Effector CD4-positive, alpha-beta T cell (primary cell): Measurements from ENCODE around the gene RNU1-2.
"Not testable (repeated sequence)": the region's sequence is repeated elsewhere in the genome, so short reads cannot be mapped to it uniquely, and the experiment has no call there.

Source experiments
- DNase-seq: peaks from one replicate; pipeline ENCODE4 v3.0.0-alpha.2; 2020

RNU1-2 gene

DNA sequence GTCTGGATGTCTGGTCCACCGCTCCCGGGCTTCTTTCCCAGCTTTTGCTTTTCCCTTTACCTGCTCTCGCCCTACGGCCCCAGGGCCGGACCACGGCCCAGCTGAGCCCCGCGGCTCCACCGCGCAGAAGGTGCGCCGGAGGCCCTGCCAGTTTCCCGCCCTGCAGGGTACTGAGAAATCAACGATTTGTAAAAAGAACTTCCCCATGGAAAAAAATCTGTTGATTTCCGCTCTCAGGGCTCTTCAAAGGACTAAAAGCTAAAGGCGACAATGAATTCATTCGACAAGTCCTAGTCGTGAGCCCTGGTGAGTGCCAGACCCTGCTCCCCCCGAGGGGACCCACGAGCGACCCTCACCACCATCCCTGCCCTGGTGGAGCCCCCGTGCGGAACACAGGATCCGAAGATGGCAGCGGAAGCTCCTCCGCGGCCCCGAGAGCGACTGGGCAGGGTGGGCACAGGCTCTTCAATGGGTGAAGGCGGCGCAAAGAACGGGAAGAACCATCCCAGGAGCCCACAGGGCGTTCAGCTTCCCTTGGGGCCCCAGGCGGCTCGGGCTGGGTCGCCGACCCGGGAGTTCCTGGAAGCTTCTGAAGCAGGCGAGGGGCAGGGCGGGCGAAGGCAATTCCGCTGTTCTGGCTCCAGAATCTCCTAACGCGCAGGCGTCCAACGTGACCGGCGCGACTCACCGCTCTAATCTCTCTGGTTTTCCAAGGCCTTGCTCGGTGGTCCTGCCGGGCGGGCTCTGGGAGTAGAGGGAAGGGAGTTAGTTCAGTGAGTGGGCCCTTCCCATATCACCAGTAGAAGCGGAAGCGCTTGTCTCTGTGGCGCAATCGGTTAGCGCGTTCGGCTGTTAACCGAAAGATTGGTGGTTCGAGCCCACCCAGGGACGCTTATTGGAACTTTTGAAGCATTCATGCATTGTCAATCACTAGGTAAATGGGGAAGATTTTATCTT is 6.6 kb upstream of the RNU1-2 start:
- DNase-seq, result peak; percentile 44

DNA sequence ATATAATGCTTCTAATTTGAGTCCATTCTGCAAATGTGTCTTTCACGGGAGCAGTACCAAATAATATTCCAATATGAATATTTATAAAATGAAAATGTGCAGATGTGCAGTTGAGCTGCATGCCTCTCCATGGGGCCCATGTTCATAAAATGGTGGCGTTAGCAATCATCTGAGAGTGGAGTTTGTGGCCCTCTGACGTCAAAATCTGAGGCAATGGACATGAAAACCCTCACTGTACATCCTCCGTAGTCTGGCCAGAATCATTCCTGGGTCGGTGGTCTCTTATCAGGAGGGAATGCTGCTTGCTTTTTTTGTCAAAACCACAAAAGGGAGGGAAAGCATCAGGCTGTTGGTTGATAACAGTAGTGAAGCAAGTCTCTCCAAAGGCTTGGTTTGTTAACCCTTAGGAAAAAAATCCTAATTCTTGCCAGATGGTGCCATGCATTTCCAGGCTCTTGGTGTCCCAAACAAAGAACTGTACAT is 5.2 kb upstream of the RNU1-2 start:
- DNase-seq, result not testable (repeated sequence)

DNA sequence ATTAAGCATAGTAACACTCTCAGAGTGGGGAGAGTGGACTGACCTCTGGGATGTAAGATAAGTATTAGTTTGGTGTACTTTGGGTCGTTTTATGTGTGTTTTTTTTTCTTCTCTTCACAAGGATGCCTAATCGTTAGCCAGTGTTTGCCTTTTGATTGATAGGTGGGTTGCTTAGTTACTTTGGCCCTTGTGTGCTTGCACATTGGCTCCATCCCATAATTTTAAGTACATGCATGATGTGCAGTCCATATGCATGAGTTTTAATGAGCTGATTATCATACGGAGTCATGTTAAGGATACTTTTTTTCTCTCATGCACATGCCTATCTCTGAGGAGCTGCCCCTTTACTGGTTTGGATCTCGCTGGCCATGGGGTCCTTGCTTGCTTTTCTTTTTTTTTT is 4.7 kb upstream of the RNU1-2 start:
- not testable (repeated sequence) for DNase-seq

DNA sequence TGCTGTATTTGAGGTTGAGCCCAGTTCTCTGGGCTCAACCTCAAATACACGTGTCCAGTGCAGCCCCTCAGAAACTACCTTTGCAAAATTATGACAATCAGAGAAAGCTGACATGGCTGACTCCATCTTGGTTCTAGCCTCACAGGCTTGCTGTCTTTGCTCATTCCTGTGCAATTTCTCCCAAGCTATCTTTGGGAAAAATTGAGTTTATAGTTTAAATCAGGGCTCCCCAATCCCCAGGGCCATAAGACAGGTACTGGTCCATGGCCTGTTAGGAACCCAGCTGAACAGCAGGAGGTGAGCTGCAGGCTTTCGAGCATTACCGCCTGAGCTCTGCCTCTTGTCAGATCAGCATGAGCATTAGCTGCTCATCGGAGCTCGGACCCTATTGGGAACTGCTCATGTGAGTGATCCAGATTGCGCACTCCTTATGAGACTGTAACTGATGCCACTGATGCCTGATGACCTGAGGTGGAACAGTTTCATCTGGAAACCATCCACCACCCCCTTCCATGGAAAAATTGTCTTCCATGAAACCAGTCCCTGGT is 2.7 kb upstream of the RNU1-2 start:
- not testable (repeated sequence) for DNase-seq

DNA sequence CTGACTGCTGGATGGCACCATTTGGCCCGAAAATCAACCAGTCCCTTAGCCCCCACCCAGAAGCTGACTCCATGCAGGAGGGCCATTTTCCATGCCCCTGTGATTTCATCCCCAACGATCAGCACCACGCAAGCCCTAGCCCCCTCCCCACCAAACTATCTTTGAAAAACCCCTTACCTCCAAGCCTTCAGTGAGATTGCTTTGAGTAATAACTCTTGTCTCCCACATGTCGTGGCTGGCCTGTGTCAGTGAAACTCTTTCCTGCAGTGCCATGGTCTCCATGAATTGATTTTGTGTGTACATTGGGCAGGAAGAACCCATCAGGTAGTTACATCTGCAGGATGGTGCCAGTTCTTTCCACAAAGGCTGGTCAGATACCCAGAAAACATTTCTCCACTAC is 2.0 kb upstream of the RNU1-2 start:
- DNase-seq, result not testable (repeated sequence)

DNA sequence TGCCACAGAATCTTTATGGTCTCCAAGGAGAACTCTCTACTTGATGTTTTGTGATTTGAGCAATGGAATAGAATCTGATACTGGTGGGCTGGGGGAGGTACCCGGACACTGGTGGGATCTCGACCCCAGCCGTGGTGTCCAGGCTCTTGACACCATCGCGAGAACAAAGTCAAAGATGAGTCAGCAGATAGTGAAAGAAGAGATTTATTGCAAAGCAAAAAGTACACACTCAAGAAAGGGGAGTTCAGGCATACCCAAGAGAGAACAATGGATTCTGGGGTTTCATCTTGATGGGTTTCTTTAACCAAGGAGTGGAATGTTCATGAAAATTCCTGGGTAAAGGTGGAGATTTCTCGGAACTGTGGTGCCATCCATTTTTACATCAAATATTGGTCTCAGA is 1.4 kb upstream of the RNU1-2 start:
- not testable (repeated sequence) for DNase-seq

DNA sequence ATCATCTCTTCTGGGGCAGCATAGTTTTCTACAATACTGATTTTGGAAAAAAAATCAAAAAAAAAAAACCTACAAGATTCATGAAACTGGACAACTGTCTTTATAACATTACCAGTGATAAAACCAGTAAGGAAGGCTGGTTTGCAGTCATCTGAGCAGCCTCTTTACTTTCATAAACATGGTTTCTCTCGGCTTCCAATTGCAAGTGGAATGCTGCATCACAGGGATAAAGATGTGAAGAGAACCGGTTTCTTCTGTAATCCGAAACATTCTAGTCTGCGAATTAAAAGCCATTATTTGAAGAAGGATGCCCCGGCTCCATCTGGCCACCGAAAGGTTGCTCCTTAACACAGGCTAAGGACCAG is 565 bp upstream of the RNU1-2 start:
- not testable (repeated sequence) for DNase-seq

DNA sequence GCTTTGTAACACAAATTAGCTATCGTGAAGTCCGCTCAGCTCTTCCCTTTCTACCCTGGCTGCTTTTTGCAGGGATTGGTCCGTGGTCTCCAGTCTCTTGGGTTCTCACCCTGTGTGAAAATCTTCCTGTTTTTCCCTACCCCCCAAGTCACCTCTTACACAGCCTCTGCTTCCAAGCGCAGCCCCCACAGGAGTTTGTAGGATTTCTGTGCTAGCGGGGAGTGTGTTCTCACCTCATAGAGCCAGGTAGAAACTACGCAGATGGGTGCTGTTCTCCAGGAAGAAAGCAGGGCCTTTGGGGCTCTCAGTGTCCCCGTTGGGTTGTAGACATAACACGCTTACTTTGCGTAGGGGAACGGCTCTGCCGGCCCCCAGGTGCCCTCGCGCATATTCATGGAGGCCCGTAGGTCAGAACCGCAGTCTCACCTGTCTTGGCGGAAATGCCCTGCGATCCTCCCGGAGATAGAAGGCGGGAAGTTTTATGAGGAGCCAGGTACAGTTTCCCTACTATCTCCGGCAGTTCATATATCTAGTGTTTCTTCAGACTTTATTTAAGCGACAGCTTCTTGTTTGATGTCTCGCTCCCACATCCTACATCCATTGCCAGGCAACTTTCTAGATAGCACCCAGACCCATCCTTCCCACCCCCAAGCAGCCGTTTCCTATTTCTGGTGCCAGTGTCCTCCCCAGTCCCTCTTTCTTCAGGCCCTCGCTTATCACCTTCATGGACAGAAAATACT is 706 bp downstream of the RNU1-2 start:
- not testable (repeated sequence) for DNase-seq

DNA sequence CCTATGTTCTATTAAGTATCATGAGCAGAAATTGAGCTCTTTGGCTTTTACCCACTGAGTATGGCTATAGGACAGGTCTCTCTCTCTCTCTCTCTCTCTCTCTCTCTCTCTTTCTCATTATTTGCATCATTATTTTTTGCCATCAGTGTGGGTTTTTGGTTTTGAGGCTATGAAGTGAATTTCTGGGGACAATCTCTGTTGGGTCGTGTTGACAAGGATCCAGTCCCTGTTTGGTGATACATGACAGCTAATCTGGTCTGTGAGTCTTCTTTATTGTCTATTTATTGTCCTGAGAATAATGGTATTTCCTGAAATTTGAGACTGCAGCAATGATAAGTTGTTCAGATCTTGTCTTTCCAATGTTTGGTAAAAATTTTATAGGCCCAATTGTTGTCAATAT is 1.9 kb downstream of the RNU1-2 start:
- not testable (repeated sequence) for DNase-seq

DNA sequence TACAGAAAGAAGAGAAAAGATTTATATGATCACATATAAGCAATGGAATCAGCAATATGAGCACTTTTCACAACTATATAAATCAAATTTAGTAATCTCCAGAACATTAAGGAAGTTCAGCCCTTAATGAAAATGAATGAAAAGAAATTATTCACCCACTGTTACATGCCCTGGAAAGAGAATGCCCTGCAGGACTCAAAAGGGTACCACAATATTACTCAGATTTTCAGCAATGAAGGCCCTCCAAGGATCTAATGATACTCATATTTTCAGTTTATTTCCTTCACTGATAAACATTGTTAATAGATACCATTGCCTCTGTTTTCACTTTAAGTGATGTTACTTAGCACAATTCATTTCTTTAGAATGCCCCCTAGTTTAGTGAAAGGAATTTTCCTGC is 2.5 kb downstream of the RNU1-2 start:
- not testable (repeated sequence) for DNase-seq

DNA sequence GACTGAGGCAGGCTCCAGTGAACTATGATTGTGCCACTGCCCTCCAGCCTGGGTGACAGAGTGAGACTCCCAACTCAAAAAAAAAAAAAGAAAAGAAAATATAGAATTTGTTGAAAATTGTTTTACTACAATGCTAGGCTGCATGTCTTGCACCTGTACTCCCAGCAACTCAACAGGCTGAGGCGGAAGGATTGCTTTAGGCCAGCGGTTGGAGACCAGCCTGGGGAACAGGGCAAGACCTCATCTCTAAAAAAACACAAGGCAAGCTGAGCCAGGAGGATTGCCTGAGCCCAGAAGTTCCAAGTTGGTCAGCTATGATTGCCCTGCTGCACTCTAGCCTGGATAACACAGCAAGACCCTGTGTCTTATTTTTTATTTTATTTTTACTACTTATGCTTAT is 3.2 kb downstream of the RNU1-2 start:
- not testable (repeated sequence) for DNase-seq

DNA sequence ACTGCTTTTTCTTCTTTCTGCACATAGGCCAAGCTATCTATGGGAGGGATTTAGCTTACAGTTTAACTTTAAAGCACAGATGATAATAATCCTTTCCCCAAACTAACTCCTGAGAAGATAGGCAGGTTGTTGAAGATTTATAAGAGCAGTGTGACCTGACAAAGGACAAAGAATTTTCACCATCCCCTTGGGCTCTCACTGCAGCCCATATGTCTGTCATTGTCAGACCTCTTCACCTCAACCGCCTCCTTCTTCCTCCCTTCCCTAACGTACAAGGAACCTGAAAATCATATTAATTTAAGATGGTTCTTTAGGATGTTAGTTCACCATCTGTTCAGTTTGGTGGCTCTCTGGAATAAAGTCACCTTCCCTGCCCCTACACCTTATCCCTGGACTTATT is 5.0 kb downstream of the RNU1-2 start:
- DNase-seq, result no peak

DNA sequence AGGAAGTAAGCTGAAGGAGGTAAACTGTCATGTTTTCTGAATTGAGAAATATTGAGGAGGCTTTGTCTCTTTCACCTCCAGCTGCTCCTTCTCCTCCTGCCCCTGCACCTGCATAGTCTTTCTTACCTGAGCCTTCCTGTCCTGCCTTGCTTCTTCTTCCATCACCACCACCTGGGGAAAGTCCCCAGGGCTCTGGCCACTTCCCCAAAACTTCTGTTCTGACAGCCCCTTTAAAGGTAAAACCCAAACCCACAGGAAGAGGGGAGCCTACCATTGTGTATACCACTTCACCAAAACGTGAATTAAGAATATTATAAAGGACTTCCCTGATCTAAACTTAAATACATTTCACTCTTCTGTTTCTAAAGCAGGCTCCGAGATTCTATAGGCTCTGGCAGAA is 5.6 kb downstream of the RNU1-2 start:
- not testable (repeated sequence) for DNase-seq

DNA sequence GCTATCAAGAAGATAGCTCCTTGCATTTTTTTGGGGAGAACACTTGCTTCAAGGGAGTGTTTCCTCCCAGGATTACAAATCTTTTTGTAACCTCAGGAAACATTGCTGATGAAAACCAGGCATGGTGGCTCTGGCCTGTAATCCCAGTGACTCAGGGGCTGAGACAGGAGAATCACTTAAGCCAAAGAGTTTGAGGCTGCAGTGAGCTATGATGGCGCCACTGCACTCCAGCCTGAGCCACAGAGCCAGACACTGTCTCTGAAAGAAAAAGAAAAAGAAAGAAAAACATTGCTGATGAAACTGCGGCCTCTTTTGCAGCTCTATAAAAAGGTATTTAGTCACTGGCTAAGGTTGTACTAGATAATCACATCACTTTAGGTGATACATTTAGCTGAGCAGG is 7.3 kb downstream of the RNU1-2 start:
- no peak for DNase-seq

DNA sequence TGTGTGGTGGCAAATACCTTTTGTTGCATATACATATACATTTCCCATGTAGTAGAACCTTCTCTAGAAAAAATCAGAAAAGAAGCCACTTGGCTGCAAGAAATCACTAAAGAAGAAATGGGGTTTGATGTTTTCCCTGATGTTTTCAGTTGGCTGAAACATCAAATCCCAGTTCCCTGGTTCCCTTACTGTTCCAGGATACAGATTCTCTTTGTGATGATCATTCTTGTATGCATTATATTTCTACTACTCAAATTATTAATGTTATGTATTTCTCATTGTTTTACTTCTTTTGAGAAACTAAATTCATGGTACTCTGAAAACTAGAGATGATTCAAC is 7.6 kb downstream of the RNU1-2 start:
- no peak for DNase-seq

DNA sequence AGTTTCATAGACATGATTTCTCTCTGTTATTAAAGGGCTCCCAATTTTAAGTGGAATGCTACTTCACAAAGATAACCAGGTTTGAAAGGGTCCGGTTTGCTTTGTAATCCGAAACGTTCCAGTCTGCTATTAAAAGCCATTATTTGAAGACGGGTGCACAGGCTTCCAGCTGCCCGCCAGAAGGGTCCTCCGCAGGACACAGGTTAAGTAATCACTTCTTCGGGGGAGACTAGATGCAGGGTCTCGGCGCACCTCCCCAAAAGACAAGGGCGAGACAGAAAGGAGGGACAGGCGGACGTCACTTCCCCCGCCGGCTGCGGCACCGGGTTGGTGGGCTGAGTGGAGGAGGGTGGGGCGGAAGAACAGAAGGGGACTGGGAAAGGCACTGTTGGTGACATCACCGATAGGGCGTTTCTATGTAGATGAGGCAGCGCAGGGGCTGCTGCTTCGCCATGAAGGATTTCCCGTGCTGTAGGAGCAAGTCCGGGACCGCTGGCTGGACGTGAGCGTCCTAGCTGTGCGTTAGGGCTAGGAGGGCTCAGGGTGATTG is 8.9 kb downstream of the RNU1-2 start:
- DNase-seq, result peak; percentile 100

DNA sequence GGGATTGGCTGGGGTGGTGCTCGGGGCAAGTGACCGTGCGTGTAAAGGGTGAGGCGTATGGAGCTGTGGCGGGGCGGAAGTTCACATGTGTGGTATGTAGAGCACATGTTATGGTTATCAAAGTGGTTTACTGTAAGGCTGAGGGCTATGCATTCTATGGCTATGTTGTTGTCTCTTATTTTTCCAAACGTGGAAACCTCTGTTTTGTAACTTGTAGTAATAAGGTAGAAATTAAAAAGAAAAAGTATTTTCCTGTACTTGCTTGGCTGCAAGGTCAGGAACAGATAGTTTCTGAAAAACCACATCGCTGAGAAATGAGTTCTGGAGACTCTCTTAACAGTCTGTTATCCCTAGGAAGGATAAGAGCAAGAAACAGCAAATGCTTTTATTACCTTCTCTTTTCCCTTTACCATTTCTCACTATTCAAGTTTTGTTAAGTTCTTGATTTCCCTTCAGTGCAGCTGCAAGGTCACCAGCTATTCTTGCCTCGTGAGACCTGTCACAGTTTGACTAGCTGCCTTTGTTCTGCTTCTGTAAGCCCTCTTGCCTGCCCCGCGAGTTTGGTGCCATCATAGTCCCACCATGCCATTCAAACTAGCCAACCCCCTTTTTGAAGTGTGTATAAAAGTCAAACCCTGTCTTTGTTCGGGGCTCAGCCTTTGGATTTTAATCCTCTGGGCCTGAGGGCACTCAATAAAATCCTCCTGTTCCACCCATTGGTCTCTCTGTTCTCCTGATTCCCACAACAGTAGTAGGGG is 9.5 kb downstream of the RNU1-2 start:
- DNase-seq, result no peak

DNA sequence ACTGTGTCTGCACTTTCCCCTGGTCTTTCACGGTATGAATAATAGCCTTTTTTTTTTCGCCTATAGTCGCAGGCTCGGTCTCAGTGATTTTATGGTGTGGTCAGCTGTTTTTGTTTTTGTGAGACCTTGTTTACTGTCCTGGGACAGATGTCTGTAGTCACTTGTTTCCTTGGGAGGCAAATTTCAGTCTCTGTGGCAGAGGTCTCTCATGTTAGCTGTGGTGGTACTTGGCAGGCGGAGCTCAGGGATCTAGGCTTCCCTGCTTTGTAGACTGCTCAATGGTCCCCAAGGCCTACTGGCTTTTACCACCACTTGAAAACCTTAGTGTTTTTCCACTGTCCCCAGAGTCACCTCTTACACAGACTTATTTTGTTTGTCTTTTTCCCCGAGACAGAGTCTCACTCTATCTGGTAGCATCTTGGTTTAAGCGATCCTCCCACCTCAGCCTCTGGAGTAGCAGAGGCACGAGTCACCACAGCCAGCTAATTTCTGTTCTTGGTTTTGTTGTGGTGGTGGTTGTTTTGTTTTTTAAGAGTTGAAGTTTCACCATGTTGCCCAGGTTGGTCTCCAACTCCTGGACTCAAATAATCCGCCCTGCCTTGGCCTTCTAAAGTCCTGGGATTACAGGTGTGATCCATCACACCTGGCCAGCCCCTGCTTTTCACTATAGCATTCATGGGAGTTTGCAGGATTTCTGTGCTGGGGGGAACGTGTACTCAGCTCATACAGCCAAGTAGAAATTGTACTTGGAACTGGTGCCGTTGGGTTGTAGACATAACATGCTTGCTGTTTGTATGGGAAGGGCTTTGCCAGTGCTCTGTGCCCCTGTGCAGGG is 10.3 kb downstream of the RNU1-2 start:
- no peak for DNase-seq

DNA sequence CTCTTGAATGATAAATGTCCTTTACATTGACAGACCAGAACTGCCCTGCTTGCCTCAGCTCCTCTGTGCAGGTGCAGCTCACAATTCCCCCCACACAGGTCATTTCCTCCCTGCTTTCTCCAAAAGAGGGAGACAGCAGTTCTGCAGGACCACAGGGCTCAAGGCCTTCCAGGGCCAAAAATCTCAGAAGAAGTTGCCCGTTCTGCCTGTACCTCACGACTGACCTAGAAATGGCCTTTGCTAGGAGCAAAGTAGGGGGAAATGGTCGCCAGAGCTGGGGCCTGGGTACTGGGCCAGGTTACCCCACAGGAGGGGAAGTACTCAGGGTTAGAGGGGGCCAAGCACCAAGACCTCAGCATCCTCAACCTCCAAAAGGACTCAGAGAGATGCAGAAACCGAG is 11.1 kb downstream of the RNU1-2 start:
- DNase-seq, result no peak

DNA sequence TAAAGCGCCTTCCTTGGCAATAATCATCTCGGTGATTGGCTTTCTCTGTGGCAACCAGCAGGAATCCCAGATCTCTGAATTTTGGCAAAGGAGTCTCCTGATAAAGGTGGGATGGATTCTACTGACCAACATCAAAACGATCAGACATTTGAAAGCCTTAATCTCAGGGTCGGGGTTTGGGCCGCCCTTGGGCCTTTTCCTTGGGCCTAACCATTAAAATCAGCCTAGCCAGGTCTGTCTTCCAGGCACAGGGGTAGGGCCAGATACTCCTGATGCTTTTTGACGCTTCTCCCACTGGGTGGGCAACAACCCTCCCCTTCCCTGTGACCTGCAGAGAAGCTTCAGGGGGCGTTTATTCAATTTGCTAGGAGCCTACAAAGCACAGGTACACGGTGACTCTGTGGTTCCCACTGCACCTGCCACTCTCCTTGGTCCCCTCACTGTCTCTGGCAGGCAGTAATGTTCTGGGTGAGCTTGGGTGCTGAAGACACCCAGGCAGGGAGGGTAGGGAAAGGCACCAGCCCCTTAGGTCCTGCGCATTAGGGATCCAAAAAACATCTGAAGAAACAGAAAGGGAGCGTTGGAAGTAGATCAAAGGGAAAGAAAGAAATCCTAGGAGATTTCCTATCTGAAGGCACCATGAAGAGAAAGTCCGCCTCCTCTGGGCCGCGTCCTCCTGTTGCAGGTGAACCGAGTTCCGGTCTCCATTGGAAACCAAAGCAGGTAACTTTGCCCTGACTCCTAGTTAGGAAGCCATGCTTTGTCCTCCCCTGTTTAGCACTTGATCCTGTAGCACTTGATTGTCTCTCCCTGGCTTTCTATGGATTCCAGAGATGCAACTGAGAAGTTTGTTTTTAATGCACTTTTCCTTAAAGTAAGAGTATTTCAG is 12.3 kb downstream of the RNU1-2 start:
- no peak for DNase-seq
